ENCODE data around the gene LRRC1.

LRRC1 gene

GRCh38 chr6:53920881-53921280 lies 126.1 kb downstream of the LRRC1 start:
- DNase-seq (ENCODE audit: extremely low read depth in 1 of 2, low read depth in 1 of 2): no peak

- DNase-seq (ENCODE audit: extremely low read depth in 1 of 2, low read depth in 1 of 2): no peak
Observed at GRCh38 chr6:53921639-53922038, 126.8 kb downstream of the LRRC1 start.

- DNase-seq (ENCODE audit: extremely low read depth in 1 of 2, low read depth in 1 of 2): no peak
Observed at GRCh38 chr6:53922539-53922981, 127.8 kb downstream of the LRRC1 start.

- DNase-seq (ENCODE audit: extremely low read depth in 1 of 2, low read depth in 1 of 2): no peak
Observed at GRCh38 chr6:53924277-53924676, 129.5 kb downstream of the LRRC1 start.

GRCh38 chr6:53924821-53925422 lies 130.1 kb downstream of the LRRC1 start:
- no peak for DNase-seq (ENCODE audit: extremely low read depth in 1 of 2, low read depth in 1 of 2)

- DNase-seq (ENCODE audit: extremely low read depth in 1 of 2, low read depth in 1 of 2): no peak
Observed at GRCh38 chr6:53925891-53926290, 131.1 kb downstream of the LRRC1 start.

GRCh38 chr6:53926505-53926904 lies 131.7 kb downstream of the LRRC1 start:
- DNase-seq (ENCODE audit: extremely low read depth in 1 of 2, low read depth in 1 of 2): no peak

GRCh38 chr6:53928641-53929040 lies 133.8 kb downstream of the LRRC1 start:
- no peak for DNase-seq (ENCODE audit: extremely low read depth in 1 of 2, low read depth in 1 of 2)

GRCh38 chr6:53929041-53929820 lies 134.4 kb downstream of the LRRC1 start:
- no peak for DNase-seq (ENCODE audit: extremely low read depth in 1 of 2, low read depth in 1 of 2)

GRCh38 chr6:53929821-53930120 lies 135.0 kb downstream of the LRRC1 start:
- no peak for DNase-seq (ENCODE audit: extremely low read depth in 1 of 2, low read depth in 1 of 2)

- DNase-seq (ENCODE audit: extremely low read depth in 1 of 2, low read depth in 1 of 2): no peak
Observed at GRCh38 chr6:53930330-53930729, 135.5 kb downstream of the LRRC1 start.

GRCh38 chr6:53931086-53931485 lies 136.3 kb downstream of the LRRC1 start:
- no peak for DNase-seq (ENCODE audit: extremely low read depth in 1 of 2, low read depth in 1 of 2)

GRCh38 chr6:53932516-53932915 lies 137.7 kb downstream of the LRRC1 start:
- no peak for DNase-seq (ENCODE audit: extremely low read depth in 1 of 2, low read depth in 1 of 2)

- DNase-seq (ENCODE audit: extremely low read depth in 1 of 2, low read depth in 1 of 2): no peak
Observed at GRCh38 chr6:53934023-53934422, 139.2 kb downstream of the LRRC1 start.

- no peak for DNase-seq (ENCODE audit: extremely low read depth in 1 of 2, low read depth in 1 of 2)
Observed at GRCh38 chr6:53937461-53937860, 142.7 kb downstream of the LRRC1 start.

- no peak for DNase-seq (ENCODE audit: extremely low read depth in 1 of 2, low read depth in 1 of 2)
Observed at GRCh38 chr6:53938810-53939209, 144.0 kb downstream of the LRRC1 start.

- DNase-seq (ENCODE audit: extremely low read depth in 1 of 2, low read depth in 1 of 2): no peak
Observed at GRCh38 chr6:53939830-53940229, 145.0 kb downstream of the LRRC1 start.

- no peak for DNase-seq (ENCODE audit: extremely low read depth in 1 of 2, low read depth in 1 of 2)
Observed at GRCh38 chr6:53943395-53943794, 148.6 kb downstream of the LRRC1 start.

GRCh38 chr6:53944091-53944490 lies 149.3 kb downstream of the LRRC1 start:
- no peak for DNase-seq (ENCODE audit: extremely low read depth in 1 of 2, low read depth in 1 of 2)

GRCh38 chr6:53944543-53944942 lies 149.7 kb downstream of the LRRC1 start:
- no peak for DNase-seq (ENCODE audit: extremely low read depth in 1 of 2, low read depth in 1 of 2)

GRCh38 chr6:53945765-53946407 lies 151.1 kb downstream of the LRRC1 start:
- no peak for DNase-seq (ENCODE audit: extremely low read depth in 1 of 2, low read depth in 1 of 2)

GRCh38 chr6:53947780-53948179 lies 153.0 kb downstream of the LRRC1 start:
- DNase-seq (ENCODE audit: extremely low read depth in 1 of 2, low read depth in 1 of 2): no peak

Measured in stimulated activated CD8-positive, alpha-beta memory T cell treated with anti-CD3 and anti-CD28 coated beads, Interleukin-7, amount 100 ng/mL, for 48 hours (primary cell).